GM21723 (cell line): ENCODE measurements around the gene PPP1R9A.

Experiments used
- ATAC-seq: cut with Tn5 transposase; IDR thresholded peaks from one replicate; pipeline ENCODE4 v1.9.1; 2021; ENCODE audit warnings: mild to moderate bottlenecking, moderate library complexity; ENCODE audit not compliant: unreplicated experiment

PPP1R9A gene

DNA sequence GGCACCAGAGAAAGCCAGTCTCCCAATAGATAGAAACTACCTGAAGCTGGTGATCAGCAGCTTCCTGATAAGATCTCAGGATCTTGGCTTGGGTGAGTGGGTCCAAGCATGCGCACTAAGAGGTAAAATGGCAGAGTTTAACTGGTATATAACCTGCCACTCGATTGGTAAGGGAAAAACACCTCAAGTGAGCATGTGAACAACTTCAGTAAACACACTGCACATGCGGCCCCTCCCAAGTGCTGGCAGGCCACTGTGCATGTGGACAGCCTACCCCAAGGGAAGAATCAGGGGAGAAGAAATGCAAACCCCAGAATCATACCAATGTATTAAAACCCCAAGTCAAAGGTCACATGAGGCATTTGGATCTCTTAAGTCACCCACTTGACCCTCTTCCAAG, 434.6 kb downstream of the PPP1R9A start:
- ATAC-seq: no peak

DNA sequence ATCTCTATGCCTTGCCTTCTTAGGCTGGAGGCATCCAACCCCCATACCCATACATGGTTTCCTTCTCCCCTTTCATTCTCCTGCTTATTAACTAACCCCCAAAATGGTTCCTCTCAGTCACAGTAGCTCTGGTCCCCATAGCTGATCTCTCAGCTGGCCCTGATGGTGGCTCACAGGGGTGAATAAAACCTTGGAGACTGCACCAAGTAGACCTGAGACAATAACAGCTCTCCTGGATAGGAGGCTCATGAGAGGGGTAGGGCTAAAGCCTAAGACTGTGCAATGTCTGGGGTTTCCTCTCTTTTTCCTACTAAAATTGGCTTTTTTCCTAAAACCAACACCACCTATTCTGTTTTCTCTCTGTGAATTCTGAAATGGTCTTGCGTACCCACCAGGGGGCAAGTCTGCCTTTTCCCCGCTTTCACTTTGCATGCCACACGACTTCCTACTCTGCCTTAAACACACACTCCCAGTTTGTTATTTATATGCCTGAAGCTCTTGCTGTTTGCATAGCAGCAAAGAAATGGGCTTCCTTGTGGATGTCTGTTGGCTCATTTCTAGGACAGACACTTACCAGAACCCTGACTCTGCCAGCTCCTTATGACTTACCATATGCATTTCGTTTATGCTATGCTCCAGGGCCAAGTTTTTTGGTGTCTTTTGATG, 435.4 kb downstream of the PPP1R9A start:
- ATAC-seq: no peak
